IPS-NIHi7 (cell line): Measurements from ENCODE around the gene ARF1.
A peak's percentile ranks its signal among the peaks of the same experiment; 100 is the strongest.

Experiments used
- DNase-seq: peaks from one replicate; pipeline ENCODE4 v3.0.0; 2012; ENCODE audit warnings: mixed read lengths; ENCODE audit errors: extremely low spot score

ARF1 gene

DNA sequence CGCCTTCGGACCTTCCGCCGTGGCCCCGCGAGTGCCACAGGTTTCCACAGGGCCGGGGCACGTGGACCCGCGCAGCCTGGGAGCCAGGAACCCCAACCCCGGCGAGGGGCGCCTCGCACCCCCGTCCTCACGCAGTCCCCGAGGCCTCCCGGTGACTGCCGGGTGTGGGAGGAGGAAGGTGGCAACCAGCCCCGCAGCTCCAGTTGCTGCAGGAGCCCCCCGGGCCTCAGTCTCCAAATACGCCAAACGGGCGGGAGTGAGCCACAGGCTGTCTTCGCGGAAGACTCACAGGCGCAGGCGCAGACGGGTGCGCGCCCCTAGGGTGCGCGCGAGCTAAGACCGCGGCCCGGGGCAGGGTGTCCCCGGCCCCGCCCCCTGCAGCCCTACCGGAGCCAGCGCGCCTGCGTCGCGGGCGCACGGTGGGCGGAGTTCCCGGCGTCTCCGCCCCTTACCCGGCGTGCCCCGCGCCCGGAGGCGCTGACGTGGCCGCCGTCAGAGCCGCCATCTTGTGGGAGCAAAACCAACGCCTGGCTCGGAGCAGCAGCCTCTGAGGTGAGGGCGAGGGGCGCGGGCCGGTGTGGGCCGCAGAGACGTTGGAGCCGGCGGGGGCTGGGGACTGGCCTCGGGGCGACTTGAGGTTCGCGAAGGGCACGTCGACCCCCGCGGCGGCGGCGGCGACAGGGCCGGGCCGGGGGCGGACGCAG is at the start of gene ARF1:
Gene ARF1 (plus strand): TSS at position 495 of the 704 bp plus-strand sequence. CDS start 14,407 bp downstream, outside the sequence.
- peak; percentile 97 for DNase-seq

DNA sequence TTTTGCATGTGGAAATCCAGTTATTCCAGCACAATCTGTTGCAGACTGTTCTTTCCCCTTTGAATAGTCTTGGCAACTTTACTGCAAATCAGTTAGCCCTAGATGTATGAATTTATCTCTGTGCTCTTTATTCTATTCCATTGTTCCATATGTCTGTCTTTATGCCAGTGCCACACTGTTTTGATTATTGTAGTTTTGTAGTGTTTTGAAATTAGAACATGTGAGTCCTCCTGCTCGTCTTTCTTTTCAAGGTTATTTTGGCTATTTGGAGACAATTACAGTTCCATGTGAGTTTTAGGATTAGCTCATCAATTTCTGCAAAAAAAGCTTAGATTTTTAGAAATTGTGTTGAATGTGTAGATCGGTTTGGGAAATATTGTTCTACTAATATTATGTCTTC is 49.1 kb upstream of the ARF1 start:
- DNase-seq, result no peak

GRCh38 chr1:228034954-228035837 is 47.3 kb upstream of the ARF1 start:
- DNase-seq, result no peak

GRCh38 chr1:228035844-228036243 is 46.7 kb upstream of the ARF1 start:
- DNase-seq, result no peak

GRCh38 chr1:228036701-228037231 is 45.7 kb upstream of the ARF1 start:
- DNase-seq, result no peak

- peak; percentile 63 for DNase-seq
Observed at GRCh38 chr1:228037401-228038386, 44.8 kb upstream of the ARF1 start.

DNA sequence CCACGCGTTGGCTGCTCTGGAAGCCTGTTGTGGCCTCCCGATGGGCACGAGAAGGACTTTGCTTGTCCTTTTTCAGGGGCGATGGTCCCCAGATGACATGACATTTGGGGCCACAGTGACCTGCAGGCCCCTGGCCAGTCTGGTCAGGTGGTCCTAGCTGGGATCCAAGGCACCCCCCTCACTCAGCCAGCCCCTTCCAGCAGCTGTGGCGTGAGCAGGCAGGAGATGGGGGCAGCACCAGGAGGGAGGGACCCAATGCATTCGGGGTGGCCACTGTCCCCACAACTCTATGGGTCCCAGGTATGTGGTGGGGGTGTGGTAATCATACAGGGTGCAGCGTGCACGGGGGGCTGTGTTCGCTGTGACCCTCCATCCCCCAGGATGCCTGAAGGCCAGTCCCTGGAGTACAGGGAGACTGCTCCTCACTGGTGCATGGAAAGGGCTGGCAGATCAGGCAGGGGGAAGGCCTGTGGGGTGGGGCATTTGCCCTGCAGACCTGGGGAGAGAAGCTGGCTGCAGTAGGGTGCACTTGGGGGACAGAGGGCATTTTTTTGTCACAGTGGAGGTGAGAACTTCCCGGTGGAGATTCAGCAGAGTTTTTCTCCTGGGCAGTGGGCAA is 44.0 kb upstream of the ARF1 start:
- no peak for DNase-seq

GRCh38 chr1:228039006-228039903 is 43.3 kb upstream of the ARF1 start:
- DNase-seq, result no peak

DNA sequence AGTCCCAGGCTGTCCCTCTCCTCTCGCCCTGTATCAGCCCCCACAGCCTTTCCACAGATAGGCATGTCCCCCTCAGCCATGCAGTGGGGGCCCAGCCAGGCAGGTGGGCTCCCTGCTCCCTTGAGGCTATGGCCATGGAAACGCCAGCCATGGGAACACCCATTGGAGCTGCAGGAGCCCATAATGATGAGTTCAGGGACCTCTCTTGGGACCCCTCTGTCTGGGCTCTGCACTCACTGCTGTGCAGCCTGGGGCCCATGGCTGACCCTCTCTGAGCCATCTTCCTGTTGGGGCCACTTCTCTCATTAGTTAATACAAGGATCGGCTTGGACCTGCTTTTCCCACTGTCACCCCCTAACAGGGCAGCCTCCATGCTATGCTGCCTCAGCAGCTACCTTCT is 42.5 kb upstream of the ARF1 start:
- DNase-seq, result no peak

GRCh38 chr1:228041316-228041715 is 41.2 kb upstream of the ARF1 start:
- no peak for DNase-seq

- no peak for DNase-seq
Observed at GRCh38 chr1:228042508-228042907, 40.0 kb upstream of the ARF1 start.

DNA sequence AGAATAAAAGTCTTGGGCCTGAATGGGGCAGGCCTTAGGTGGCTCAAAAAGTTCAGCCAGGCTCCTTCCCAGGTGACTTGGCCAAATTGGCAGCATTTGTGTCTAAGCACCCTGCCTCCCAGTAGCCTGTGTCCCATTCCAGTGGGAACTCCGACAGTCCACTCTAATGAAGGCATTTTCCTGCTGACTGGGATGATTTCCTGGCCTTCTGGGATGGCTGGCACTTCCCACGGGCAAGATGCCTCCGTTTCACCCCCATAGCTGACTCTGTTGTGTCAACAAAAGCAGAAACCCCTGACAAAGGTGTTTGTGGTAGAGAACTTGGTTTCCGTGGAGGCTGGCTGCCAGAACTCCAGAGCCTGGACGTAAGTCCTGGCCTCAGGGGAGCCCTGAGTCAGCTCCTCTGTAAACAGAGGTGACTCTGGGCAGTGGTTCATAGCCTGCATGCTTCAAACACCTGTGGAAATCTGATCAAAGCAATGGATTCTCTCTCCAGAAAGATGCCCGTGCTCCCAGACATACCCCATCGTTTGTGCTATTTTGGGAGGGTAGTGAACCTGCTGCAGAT is 39.1 kb upstream of the ARF1 start:
- DNase-seq, result no peak

DNA sequence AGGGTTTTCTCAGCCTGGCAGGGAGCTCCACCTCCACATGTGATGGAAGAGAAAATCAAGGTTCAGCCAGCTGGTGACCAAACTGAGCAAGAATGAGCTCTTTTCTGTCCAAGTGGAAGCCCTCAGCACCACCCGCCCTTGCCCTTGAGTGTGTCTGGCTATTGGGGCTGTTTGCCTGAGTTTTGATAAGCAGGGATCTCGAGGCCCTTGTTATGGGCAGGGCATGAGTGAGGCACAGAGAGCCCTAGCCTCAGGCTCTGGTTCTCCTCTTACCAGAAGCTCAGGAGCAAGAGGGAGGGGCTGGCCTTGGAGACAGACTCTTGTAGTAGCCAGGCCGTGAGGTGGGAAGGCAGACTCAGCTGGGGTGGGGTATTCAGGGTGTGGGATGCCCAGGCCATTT is 37.5 kb upstream of the ARF1 start:
- DNase-seq, result no peak

DNA sequence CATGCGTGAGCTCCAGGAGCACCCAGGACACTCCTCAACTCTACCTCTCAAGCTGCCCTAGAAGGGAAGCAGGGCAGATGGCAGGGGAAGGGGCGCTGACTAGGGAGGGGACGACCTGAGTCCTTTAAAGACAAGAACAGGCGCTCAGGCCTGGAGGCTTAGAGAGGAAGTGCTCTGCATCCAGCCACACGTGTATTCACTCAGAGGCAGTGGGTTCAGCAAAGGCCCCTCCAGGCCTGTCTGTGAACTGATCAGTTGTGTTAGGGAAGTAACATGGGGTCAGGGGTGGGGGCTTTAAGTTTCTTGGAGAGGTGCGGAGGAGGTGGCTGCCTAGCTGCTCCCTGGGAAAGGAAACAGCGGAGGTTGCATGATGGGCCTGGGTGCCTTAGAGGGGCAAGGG is 37.1 kb upstream of the ARF1 start:
- no peak for DNase-seq

DNA sequence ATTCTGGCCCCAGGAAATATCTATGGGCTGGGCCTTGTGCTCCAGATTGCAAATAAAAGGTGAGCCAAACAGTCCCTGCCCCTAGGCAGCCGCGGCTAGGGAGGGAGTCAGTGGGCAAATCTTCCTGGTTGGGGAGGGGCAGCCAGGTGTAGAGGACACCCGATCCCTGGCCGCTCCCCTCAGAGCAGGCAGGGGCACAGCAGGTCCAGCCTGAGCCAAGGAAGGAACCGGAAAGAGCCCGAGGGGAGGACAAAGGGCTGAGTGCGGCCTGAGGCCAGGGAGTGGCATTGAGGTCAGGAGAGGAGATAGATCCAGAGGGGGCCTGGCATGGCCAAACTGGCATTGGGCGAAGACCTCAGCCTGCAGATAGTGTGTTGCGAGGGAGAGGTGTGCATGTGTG is 36.6 kb upstream of the ARF1 start:
- no peak for DNase-seq

DNA sequence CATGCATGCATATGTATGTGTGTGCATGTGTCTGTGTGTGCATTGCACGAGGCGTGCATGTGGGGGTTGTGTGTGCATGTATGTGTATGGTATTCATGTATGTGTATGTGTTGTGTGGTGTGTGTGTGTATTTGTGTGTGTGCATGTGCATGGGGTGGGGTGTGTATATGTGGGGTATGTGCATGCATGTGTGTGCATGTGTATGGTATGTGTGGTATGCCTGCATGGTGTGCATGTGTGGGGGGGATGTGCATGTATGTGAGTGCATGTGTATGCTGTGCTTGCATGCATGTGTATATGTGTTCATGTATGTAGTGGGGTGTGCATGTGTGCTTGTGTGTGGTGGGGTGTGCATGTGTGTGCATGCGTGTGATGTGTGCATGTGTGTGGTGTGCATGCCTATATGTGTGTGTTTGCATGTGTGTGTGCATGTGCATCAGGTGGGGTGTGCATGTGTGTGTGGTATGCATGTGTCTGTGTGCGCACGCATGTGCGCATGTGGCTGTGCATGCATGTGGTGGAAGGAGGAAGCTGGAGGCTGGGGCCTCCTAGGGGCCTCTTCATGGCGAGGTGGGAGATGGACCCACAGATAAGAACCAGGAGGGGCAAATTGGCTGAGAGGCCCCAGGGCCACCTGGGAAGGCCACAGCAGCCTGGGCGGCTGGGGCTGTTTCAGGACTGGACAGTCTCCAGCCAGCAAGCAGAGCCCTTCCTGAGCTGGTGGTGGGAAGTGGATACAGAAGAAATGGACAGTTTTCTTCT is 35.9 kb upstream of the ARF1 start:
- DNase-seq, result no peak

DNA sequence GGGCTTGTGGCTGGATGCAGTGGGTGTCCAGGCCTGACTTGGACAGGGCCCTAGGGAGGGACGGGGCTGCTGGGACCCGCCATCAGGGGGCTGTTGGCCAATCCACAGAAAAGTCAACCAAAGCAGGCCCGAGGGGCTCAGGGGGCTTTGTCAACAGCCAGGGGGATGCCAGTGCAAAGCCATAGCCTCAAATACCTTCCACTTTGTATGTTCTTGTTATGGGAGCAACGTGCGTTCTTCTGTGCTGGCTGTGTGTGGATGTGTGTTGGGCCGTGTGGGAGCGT is 35.4 kb upstream of the ARF1 start:
- DNase-seq, result no peak

DNA sequence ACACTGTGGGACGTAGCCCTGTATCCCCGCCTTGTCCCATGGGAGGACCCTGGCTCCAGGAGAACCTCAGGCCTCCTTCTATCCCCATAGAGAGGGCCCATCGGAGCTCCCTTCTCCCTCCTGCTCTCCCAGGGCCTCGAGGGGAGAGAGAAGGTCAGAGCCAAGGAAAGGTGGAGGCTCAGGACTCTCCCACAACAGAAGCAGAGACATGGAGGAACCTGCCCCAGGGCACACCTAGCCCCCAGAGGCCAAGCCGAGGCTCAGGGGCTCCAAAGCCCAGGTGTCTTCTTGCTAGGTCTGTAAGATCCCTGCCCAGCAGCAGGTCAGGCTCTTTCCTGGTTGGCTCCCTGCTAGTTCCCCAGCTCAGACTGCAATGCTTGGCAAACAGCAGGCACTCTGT is 34.4 kb upstream of the ARF1 start:
- no peak for DNase-seq

GRCh38 chr1:228048659-228049298 is 33.7 kb upstream of the ARF1 start:
- DNase-seq, result no peak
